Heart left ventricle (tissue), 16 donors: Measurements from ENCODE around the gene HNRNPR. TPM values are rescaled to one million over a fixed set of nuclear protein-coding genes. Genes with fewer than 3 reads are reported as not detected.
A peak's percentile ranks its signal among the peaks of the same experiment; 100 is the strongest.
"Not testable (repeated sequence)": the region's sequence is repeated elsewhere in the genome, so short reads cannot be mapped to it uniquely, and the experiment has no call there.

Experiments used
- ATAC-seq, 4 donors: fragments of 200-7000 bp; cut with Tn5 transposase; one replicate each; pipeline ENCODE4 v1.9.1; 2020 to 2022; ENCODE audit warnings: moderate library complexity in 4 of 4, mild to moderate bottlenecking in 3 of 4, moderate number of reproducible peaks in 1 of 4
- DNase-seq, 5 donors: peaks; one replicate each; pipeline ENCODE4 v3.0.0-alpha.2; 2020
- H3K27ac ChIP-seq, 12 donors: fragments of 200-600 bp; sonication (generic) in 4 of 12; one replicate each; pipeline versions ENCODE4 v1.5.0 to v1.8.0; 2016 to 2022; ENCODE audit warnings: mild to moderate bottlenecking in 2 of 12
- H3K27me3 ChIP-seq, 9 donors: fragments of 200-600 bp; sonication (generic) in 2 of 9; one replicate each; pipeline versions ENCODE4 v1.5.1 to v1.8.0; 2016 to 2022; ENCODE audit warnings: mild to moderate bottlenecking in 3 of 9
- H3K36me3 ChIP-seq, 9 donors: fragments of 200-600 bp; sonication (generic) in 2 of 9; one replicate each; pipeline versions ENCODE4 v1.5.0 to v1.8.0; 2018 to 2022; ENCODE audit warnings: mild to moderate bottlenecking in 2 of 9
- H3K4me1 ChIP-seq, 12 donors: fragments of 200-600 bp; sonication (generic) in 4 of 12; one replicate each; pipeline versions ENCODE4 v1.5.0 to v1.8.0; 2016 to 2022; ENCODE audit warnings: mild to moderate bottlenecking in 3 of 12
- H3K4me3 ChIP-seq, 12 donors: fragments of 200-600 bp; sonication (generic) in 4 of 12; one replicate each; pipeline versions ENCODE4 v1.5.0 to v1.8.0; 2017 to 2022; ENCODE audit warnings: mild to moderate bottlenecking in 9 of 12, moderate library complexity in 4 of 12
- H3K9me3 ChIP-seq, 12 donors: fragments of 200-600 bp; sonication (generic) in 4 of 12; one replicate each; pipeline versions ENCODE4 v1.5.0 to v1.8.0; 2016 to 2022; ENCODE audit warnings: mild to moderate bottlenecking in 1 of 12
- POLR2A ChIP-seq, 2 donors: fragments of 450-650 bp; IDR thresholded peaks; one replicate each; pipeline ENCODE4 v1.6.1; 2017; ENCODE audit warnings: antibody characterized with exemption in 2 of 2, mild to moderate bottlenecking in 2 of 2, moderate library complexity in 2 of 2
- WGBS, 4 donors: extraction: QIAGEN DNeasy Blood & Tissue Kit in 2 of 4; methylation state at CpG; one replicate each; pipeline versions ENCODE4 v1.1.5 to v1.1.7; 2013 to 2018; 5-methylcytosine and 5-hydroxymethylcytosine counted together
- intact Hi-C, 10 donors: fragments of 100-400 bp; cut with DNase I; formaldehyde crosslinking; loops; one replicate each; pipeline versions ENCODE4 v1.11.1 to v1.14.2; 2022
- polyA plus RNA-seq, 2 donors: library from polyadenylated mRNA; stranded (reverse); fragments of 200-250 nt; gene quantifications; one replicate each; pipeline ENCODE4 v1.2.3, GENCODE V29; 2013
- total RNA-seq, 9 donors: library from RNA; depleted of rRNA in 2 of 9; stranded (reverse); fragments of >200 nt in 2 of 9; fragmentation: NEBNext Ultra II Directional in 3 of 9; extraction: Animal tissue kit (Norgen Biotek cat#: 25700) in 3 of 9; gene quantifications; one replicate each; pipeline versions ENCODE4 v1.1.0 to v1.2.4, GENCODE V29; 2016 to 2023
- TF ChIP-seq, protein P1 (sequence below), 12 donors: fragments of 200-600 bp; sonication (generic) in 4 of 12; IDR thresholded peaks; one replicate each; pipeline versions ENCODE4 v1.5.0 to v1.8.0; 2018 to 2022; ENCODE audit warnings: antibody characterized with exemption in 12 of 12, mild to moderate bottlenecking in 5 of 12
- donor health status: ischemic (EF 13 %, LVEDD 7.1; RV severe dilation, severe dysfunction).
- donor health status: healthy with polysubstance abuse.
- donor health status: DM: no; HTN: yes; CAD: no.
- donor health status: DM: no; HTN: no; CAD: no.
- donor health status: ischemic (EF 25% LVEDD 6.9; RV normal size, moderate dysfunction).
- donor health status: ischemic (EF 25% LVEDD 5.7; RV mildly dilated, moderate dysfunction).
- donor health status: healthy.
- donor health status: DM: yes; HTN: yes; CAD: no.
- donor health status: ischemic (EF 35%, LVEDD 5.7; RV mildly dilated, moderate dysfunction).
- donor health status: nonischemic (EF 11% LVEDD 7.7; RV severe dilation, severe dysfunction).
- donor health status: DM: yes; HTN: yes; CAD: no.
- donor health status: PGD.
- donor health status: ischemic (EF 29% LVEDD 5.4; RV normal size, mild dysfunction).
- donor health status: nonischemic (EF 23%, LVEDD 6.1; RV moderate dilation, normal function).

The HNRNPR gene
- total and polyA plus RNA-seq, 11 donors = 38.0 to 96.1 (median 69.2) TPM

DNA sequence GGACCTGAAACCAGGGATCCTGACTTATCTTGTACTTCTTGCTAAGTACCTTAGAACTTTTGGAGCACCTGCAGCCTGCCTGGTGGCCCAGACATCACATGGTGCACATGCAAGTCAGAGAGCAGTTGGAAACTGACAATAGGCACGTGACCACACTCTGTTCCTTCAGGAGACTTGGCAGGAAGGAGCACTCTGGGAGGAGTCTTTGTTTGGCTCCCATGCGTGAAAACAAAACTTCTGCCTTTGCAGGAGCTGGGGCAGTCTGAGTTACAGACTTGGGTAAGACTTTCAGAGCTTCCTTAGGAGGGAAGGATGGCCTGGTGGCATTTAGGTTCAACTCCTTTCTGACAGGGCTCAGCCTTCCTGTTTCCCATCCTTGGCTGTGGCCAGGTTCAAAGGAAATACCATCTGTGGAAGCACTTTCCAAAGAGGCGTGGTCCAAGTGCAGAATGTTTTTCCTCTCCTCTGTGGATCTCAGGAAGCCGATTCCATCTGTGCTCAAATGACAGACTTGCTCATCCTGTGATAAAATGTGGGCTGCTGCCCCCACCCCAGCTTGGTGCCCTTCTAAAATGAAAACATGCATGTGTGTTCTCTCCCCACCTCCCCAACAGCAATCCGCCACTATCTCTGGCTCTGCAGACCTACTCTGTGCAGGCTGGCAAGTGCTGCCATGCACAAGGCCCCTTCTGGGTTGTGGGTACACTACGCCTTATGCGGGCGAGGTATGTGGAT is 39.7 kb upstream of the HNRNPR start:
- Histone ChIP-seq H3K27me3 (no peaks in the 10 kb centered on the region), H3K4me3 (no peak overlapping the region), H3K27ac (peak overlapping the region in 8 of 12 donors; percentile 6 to 46 (median 38)), H3K36me3 (peaks cover 0 to 28% (median 0%) of the 10 kb centered on the region in 9 donors), H3K9me3 (no peaks in the 10 kb centered on the region), H3K4me1 (peaks cover 0 to 31% (median 12%) of the 10 kb centered on the region in 12 donors)
- TF ChIP-seq, protein P1, sequence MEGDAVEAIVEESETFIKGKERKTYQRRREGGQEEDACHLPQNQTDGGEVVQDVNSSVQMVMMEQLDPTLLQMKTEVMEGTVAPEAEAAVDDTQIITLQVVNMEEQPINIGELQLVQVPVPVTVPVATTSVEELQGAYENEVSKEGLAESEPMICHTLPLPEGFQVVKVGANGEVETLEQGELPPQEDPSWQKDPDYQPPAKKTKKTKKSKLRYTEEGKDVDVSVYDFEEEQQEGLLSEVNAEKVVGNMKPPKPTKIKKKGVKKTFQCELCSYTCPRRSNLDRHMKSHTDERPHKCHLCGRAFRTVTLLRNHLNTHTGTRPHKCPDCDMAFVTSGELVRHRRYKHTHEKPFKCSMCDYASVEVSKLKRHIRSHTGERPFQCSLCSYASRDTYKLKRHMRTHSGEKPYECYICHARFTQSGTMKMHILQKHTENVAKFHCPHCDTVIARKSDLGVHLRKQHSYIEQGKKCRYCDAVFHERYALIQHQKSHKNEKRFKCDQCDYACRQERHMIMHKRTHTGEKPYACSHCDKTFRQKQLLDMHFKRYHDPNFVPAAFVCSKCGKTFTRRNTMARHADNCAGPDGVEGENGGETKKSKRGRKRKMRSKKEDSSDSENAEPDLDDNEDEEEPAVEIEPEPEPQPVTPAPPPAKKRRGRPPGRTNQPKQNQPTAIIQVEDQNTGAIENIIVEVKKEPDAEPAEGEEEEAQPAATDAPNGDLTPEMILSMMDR (IDR thresholded peaks at IDR 0.05) = no peak
- no peak for TF ChIP-seq POLR2A (IDR thresholded peaks at IDR 0.05)
- 51 to 61% (median 58%) methylated on average over 7 to 8 of the region's 8 CpGs for WGBS, 4 donors
- peak; percentile 22 to 41 (median 30) for ATAC-seq
- no peak for DNase-seq
- intact Hi-C loops = no loop called here

DNA sequence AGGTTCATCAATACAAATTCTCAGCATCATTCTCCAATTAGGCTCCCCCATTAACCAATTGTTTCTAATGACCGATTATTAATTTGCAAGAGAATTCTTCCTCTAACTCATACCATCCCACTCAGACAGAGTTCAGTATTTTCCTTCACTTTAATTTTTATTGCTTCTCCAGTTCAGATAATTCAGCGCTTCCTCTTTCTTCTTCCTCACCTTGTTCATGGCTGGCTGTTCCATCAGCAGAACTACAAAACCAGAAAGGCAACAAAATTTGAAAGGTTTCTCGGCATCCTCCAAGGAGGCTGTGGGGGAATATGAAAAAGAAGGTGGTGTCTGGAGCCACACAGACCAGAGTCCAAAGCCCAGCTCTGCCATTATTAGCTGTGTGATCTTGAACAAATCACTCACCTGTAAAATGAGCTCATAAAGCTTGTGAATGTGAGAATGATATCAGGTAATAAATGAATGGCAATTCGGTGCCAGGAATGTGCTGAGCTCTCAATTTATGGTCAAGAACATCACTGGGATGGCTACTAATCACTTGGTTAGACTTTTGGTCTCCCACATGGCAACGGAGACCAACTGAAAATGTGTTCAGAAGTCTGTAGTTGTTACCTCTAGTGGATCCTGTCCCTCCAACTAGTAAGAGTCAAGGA is 37.3 kb upstream of the HNRNPR start:
- no peak for TF ChIP-seq POLR2A (IDR thresholded peaks at IDR 0.05)
- TF ChIP-seq, protein P1 (IDR thresholded peaks at IDR 0.05) = no peak
- Histone ChIP-seq H3K9me3 (no peaks in the 10 kb centered on the region), H3K36me3 (peaks cover 0 to 27% (median 0%) of the 10 kb centered on the region in 9 donors), H3K27ac (no peak overlapping the region), H3K27me3 (no peaks in the 10 kb centered on the region), H3K4me3 (no peak overlapping the region), H3K4me1 (peaks cover 0 to 48% (median 16%) of the 10 kb centered on the region in 12 donors)
- ATAC-seq (no peak), DNase-seq (no peak)
- intact Hi-C loops = no loop called here
- WGBS, 4 donors = 91 to 97% (median 93%) methylated on average over 5 of the region's 5 CpGs

DNA sequence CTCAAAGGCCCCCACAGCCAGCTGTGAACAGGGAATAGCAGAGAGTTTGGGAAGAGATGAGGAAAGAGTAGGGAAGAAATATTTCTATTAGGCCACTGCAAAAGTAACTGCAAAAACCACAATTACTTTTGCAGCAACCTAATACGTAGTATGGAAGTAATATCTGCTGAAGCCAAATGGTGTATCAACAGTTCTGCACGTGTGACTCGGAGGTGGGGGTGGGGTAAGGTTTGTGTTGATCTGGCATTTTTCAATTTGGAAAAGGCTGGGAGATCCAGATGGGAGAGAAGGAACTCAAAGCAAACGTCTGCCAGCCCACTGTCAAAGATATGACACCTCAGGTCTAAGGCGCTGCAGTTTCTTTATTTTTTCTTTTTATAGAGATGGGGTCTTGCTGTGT is 36.6 kb upstream of the HNRNPR start:
- WGBS, 4 donors = 56 to 61% (median 59%) methylated on average over 5 of the region's 5 CpGs
- no peak overlapping the region for H3K4me3 ChIP-seq
- H3K36me3 ChIP-seq = peaks cover 0 to 23% (median 0%) of the 10 kb centered on the region in 9 donors
- no peak for DNase-seq
- no peak for ATAC-seq
- no peak overlapping the region for H3K27ac ChIP-seq
- TF ChIP-seq, protein P1 (IDR thresholded peaks at IDR 0.05) = no peak
- TF ChIP-seq POLR2A (IDR thresholded peaks at IDR 0.05) = no peak
- no peaks in the 10 kb centered on the region for H3K27me3 ChIP-seq
- H3K9me3 ChIP-seq = no peaks in the 10 kb centered on the region
- intact Hi-C loops = no loop called here
- peaks cover 0 to 48% (median 16%) of the 10 kb centered on the region in 12 donors for H3K4me1 ChIP-seq

DNA sequence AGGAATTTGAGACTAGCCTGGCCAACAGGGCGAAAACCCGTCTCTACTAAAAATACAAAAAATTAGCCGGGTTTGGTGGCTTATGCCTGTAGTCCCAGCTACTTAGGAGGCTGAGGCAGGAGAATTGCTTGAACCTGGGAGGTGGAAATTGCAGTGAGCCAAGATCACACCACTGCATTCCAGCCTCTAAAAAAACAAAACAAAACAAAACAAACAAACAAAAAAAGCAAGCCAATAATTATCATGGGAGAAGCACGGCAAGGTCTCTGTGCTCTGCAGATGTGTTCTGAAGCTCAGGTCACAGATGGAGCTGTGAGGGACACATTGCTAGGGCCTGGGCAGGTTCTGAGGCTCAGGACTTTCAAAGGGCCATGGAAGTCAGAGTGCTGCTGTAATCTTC is 36.2 kb upstream of the HNRNPR start:
- DNase-seq, ATAC-seq, H3K27ac ChIP-seq, H3K9me3 ChIP-seq, H3K4me3 ChIP-seq, H3K27me3 ChIP-seq, intact Hi-C loops: not testable (repeated sequence)
- Histone ChIP-seq H3K36me3 (peaks cover 0 to 23% (median 0%) of the 10 kb centered on the region in 9 donors), H3K4me1 (peaks cover 0 to 48% (median 16%) of the 10 kb centered on the region in 12 donors)
- 59 to 76% (median 63%) methylated on average over 4 of the region's 4 CpGs for WGBS, 4 donors
